T-helper 2 cell treated with Interferon-gamma antibody and Interleukin-4, amounts not matched to agents 5 μg/mL and 100 μg/mL, for 36 hours (primary cell): ENCODE measurements around the gene HBZ.
"Not testable (repeated sequence)": the region's sequence is repeated elsewhere in the genome, so short reads cannot be mapped to it uniquely, and the experiment has no call there.

Source experiments
- DNase-seq: peaks from one replicate; pipeline ENCODE4 v3.0.0; 2021; ENCODE audit warnings: low spot score
- H3K27ac Mint-ChIP-seq: one replicate; pipeline ENCODE4 v1.8.0; 2021; ENCODE audit warnings: mild to moderate bottlenecking, mixed read lengths
- H3K27me3 Mint-ChIP-seq: one replicate; pipeline ENCODE4 v1.8.0; 2021; ENCODE audit warnings: low read depth, mixed read lengths
- H3K36me3 Mint-ChIP-seq: one replicate; pipeline ENCODE4 v1.8.0; 2021; ENCODE audit warnings: low read depth, mixed read lengths
- H3K4me1 Mint-ChIP-seq: one replicate; pipeline ENCODE4 v1.8.0; 2021; ENCODE audit warnings: low read depth, mixed read lengths
- H3K4me3 Mint-ChIP-seq: one replicate; pipeline ENCODE4 v1.8.0; 2022; ENCODE audit warnings: mild to moderate bottlenecking, moderate library complexity, mixed read lengths
- H3K9me3 Mint-ChIP-seq: one replicate; pipeline ENCODE4 v1.8.0; 2021; ENCODE audit warnings: mixed read lengths

Gene HBZ

GRCh38 chr16:164827-165538 is 12.5 kb downstream of the HBZ start:
- Mint-ChIP-seq H3K27me3 (peaks cover 53% of the 10 kb centered on the region), H3K9me3 (no peaks in the 10 kb centered on the region), H3K4me1 (no peaks in the 10 kb centered on the region), H3K27ac (no peak overlapping the region), H3K36me3 (no peaks in the 10 kb centered on the region), H3K4me3 (no peak overlapping the region)
- no peak for DNase-seq

DNA sequence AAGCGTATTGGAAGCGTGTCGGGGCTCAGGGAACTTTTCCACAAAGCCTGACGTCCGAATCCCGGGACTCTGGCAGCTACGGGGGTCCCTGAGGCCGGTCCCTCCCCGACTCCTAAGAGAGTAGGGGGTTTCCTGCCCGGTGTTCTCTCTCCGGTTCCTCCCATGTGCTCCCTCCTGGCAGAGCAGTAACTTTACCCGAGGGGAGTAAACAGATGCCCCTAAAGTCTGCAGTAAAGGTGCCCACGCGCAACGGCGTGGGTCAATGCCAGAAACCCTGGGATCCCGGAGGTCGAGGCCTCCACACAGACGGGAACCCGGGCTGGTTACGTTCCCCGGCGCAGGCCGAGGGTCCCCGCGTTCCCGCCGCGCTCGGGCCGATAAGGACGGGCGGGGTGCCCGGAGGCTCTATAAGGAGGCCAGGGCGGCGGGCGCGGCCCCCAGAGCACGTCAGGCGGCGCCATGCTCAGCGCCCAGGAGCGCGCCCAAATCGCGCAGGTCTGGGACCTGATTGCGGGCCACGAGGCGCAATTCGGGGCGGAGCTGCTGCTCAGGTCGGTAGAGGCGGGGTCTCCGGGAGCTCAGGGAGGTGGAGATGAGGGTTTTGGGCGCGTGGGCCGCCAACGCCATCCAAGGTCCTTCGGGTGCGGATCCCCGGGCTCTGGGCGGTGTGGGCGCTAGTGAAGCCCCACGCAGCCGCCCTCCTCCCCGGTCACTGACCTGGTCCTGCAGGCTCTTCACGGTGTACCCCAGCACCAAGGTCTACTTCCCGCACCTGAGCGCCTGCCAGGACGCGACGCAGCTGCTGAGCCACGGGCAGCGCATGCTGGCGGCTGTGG is 13.3 kb downstream of the HBZ start, which contains the start of gene HBM:
Gene HBM, plus strand, starts transcription at position 440 of the 836 bp plus-strand sequence. Its CDS starts 20 bp downstream, at position 460.
- Mint-ChIP-seq H3K9me3 (no peaks in the 10 kb centered on the region), H3K4me1 (no peaks in the 10 kb centered on the region), H3K27me3 (peaks cover 58% of the 10 kb centered on the region), H3K27ac (no peak within 1 kb of the TSS), H3K4me3 (no peak within 1 kb of the TSS), H3K36me3 (no peaks in the 10 kb centered on the region)
- DNase-seq: no peak

- no peaks in the 10 kb centered on the region for H3K36me3 Mint-ChIP-seq
- no peak overlapping the region for H3K27ac Mint-ChIP-seq
- no peak for DNase-seq
- no peak overlapping the region for H3K4me3 Mint-ChIP-seq
- no peaks in the 10 kb centered on the region for H3K9me3 Mint-ChIP-seq
- no peaks in the 10 kb centered on the region for H3K4me1 Mint-ChIP-seq
- H3K27me3 Mint-ChIP-seq: peaks cover 65% of the 10 kb centered on the region
Measured at GRCh38 chr16:166375-167121, 14.1 kb downstream of the HBZ start.

- H3K27me3 Mint-ChIP-seq: peaks cover 67% of the 10 kb centered on the region
- no peaks in the 10 kb centered on the region for H3K4me1 Mint-ChIP-seq
- no peak overlapping the region for H3K4me3 Mint-ChIP-seq
- H3K27ac Mint-ChIP-seq: no peak overlapping the region
- no peak for DNase-seq
- H3K36me3 Mint-ChIP-seq: no peaks in the 10 kb centered on the region
- H3K9me3 Mint-ChIP-seq: no peaks in the 10 kb centered on the region
Measured at GRCh38 chr16:167122-167690, 14.8 kb downstream of the HBZ start.

DNA sequence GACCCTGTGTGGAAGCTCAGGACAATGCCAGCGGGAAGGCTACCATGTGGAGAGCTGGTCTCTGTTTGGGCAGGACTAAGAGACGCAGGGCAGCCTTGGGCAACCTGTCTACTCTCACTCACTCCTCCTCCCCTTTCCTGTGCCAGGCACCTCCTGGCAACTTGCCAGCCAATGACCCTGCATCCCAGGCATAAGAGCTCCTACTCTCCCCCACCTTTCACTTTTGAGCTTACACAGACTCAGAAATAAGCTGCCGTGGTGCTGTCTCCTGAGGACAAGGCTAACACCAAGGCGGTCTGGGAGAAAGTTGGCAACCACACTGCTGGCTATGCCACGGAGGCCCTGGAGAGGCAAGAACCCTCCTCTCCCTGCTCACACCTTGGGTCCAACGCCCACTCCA is 16.0 kb downstream of the HBZ start:
- DNase-seq: no peak
- no peaks in the 10 kb centered on the region for H3K4me1 Mint-ChIP-seq
- no peaks in the 10 kb centered on the region for H3K9me3 Mint-ChIP-seq
- no peak overlapping the region for H3K4me3 Mint-ChIP-seq
- H3K36me3 Mint-ChIP-seq: no peaks in the 10 kb centered on the region
- H3K27ac Mint-ChIP-seq: no peak overlapping the region
- peaks cover 65% of the 10 kb centered on the region for H3K27me3 Mint-ChIP-seq

DNA sequence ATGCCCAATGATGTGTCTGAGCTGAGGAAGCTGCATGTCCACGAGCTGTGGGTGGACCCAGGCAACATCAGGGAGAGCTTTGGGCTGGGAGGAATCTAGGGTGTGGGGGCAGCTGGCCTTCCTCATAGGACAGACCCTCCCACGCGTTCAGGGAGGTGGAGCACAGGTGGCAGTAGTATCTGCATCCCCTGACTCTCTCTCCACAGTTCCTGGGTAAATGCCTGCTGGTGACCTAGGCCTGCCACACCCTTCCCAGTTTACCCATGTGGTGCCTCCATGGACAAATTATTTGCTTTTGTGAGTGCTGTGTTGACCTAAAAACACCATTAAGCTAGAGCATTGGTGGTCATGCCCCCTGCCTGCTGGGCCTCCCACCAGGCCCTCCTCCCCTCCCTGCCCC is 16.6 kb downstream of the HBZ start:
- H3K27ac Mint-ChIP-seq: no peak overlapping the region
- peaks cover 66% of the 10 kb centered on the region for H3K27me3 Mint-ChIP-seq
- H3K4me3 Mint-ChIP-seq: no peak overlapping the region
- H3K4me1 Mint-ChIP-seq: no peaks in the 10 kb centered on the region
- H3K9me3 Mint-ChIP-seq: no peaks in the 10 kb centered on the region
- H3K36me3 Mint-ChIP-seq: no peaks in the 10 kb centered on the region
- no peak for DNase-seq

GRCh38 chr16:170088-170507 is 17.7 kb downstream of the HBZ start:
- H3K4me3 Mint-ChIP-seq, H3K9me3 Mint-ChIP-seq, H3K27ac Mint-ChIP-seq, DNase-seq, H3K36me3 Mint-ChIP-seq, H3K4me1 Mint-ChIP-seq: not testable (repeated sequence)
- peaks cover 74% of the 10 kb centered on the region for H3K27me3 Mint-ChIP-seq

GRCh38 chr16:170788-171187 is 18.3 kb downstream of the HBZ start:
- DNase-seq: no peak
- Mint-ChIP-seq H3K36me3 (no peaks in the 10 kb centered on the region), H3K4me1 (peaks cover 2% of the 10 kb centered on the region), H3K27ac (no peak overlapping the region), H3K27me3 (peaks cover 73% of the 10 kb centered on the region), H3K9me3 (no peaks in the 10 kb centered on the region), H3K4me3 (no peak overlapping the region)

GRCh38 chr16:172374-172941 is 20.0 kb downstream of the HBZ start, which contains the start of gene HBA2:
TSS of gene HBA2 (plus strand) at chr16:172876. CDS start at chr16:172913, 37 bp downstream.
- H3K27ac Mint-ChIP-seq: not testable (repeated sequence)

DNA sequence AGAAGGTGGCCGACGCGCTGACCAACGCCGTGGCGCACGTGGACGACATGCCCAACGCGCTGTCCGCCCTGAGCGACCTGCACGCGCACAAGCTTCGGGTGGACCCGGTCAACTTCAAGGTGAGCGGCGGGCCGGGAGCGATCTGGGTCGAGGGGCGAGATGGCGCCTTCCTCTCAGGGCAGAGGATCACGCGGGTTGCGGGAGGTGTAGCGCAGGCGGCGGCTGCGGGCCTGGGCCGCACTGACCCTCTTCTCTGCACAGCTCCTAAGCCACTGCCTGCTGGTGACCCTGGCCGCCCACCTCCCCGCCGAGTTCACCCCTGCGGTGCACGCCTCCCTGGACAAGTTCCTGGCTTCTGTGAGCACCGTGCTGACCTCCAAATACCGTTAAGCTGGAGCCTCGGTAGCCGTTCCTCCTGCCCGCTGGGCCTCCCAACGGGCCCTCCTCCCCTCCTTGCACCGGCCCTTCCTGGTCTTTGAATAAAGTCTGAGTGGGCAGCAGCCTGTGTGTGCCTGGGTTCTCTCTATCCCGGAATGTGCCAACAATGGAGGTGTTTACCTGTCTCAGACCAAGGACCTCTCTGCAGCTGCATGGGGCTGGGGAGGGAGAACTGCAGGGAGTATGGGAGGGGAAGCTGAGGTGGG is 20.9 kb downstream of the HBZ start:
- H3K9me3 Mint-ChIP-seq, H3K27ac Mint-ChIP-seq, H3K4me1 Mint-ChIP-seq, DNase-seq, H3K36me3 Mint-ChIP-seq: not testable (repeated sequence)
- H3K4me3 Mint-ChIP-seq: peak overlapping the region; percentile 5
- peaks cover 66% of the 10 kb centered on the region for H3K27me3 Mint-ChIP-seq

More at GRCh38 chr16:172374-172941, 20.0 kb downstream of the HBZ start, which contains the start of gene HBA2:
- Mint-ChIP-seq H3K4me3 (peak within 1 kb of the TSS; percentile 5), H3K27me3 (peaks cover 65% of the 10 kb centered on the region)
- DNase-seq, H3K9me3 Mint-ChIP-seq, H3K36me3 Mint-ChIP-seq, H3K4me1 Mint-ChIP-seq: not testable (repeated sequence)

GRCh38 chr16:173928-174769 is 21.7 kb downstream of the HBZ start:
- not testable (repeated sequence) for H3K27ac Mint-ChIP-seq, H3K9me3 Mint-ChIP-seq, H3K36me3 Mint-ChIP-seq, H3K4me1 Mint-ChIP-seq, DNase-seq
- peaks cover 64% of the 10 kb centered on the region for H3K27me3 Mint-ChIP-seq
- peak overlapping the region; percentile 1 for H3K4me3 Mint-ChIP-seq
